COLO668 (cell line): ENCODE measurements around the gene TMEM219.
A peak's percentile ranks its signal among the peaks of the same experiment; 100 is the strongest.
"Not testable (repeated sequence)": the region's sequence is repeated elsewhere in the genome, so short reads cannot be mapped to it uniquely, and the experiment has no call there.

ENCODE experiments used
- DNase-seq: peaks from one replicate; lab custom pipeline; 2025; ENCODE audit not compliant: unreplicated experiment; lab: John Stamatoyannopoulos, UW

TMEM219 gene

GRCh38 chr16:30010844-30011713, 49.2 kb downstream of the TMEM219 start, which contains the start of gene DOC2A:
TSS of gene DOC2A (minus strand) at chr16:30011027. CDS start at chr16:30010222, 805 bp downstream.
- DNase-seq: peak; percentile 68

- DNase-seq: no peak
Observed at GRCh38 chr16:30011714-30012504, 50.0 kb downstream of the TMEM219 start.

- not testable (repeated sequence) for DNase-seq
Observed at GRCh38 chr16:30012598-30012997, 50.7 kb downstream of the TMEM219 start.

GRCh38 chr16:30015450-30015849, 53.6 kb downstream of the TMEM219 start:
- DNase-seq: not testable (repeated sequence)

- DNase-seq: no peak
Observed at GRCh38 chr16:30016555-30017276, 54.8 kb downstream of the TMEM219 start.

- DNase-seq: no peak
Observed at GRCh38 chr16:30017277-30017656, 55.4 kb downstream of the TMEM219 start.

GRCh38 chr16:30017937-30018336, 56.1 kb downstream of the TMEM219 start:
- DNase-seq: not testable (repeated sequence)

GRCh38 chr16:30018731-30019158, 56.9 kb downstream of the TMEM219 start:
- peak; percentile 39 for DNase-seq
